Testis (tissue), 2 donors: Measurements from ENCODE around the gene APOL5.

Experiments used
- POLR2A ChIP-seq: fragments of 450-650 bp; IDR thresholded peaks from one replicate; pipeline ENCODE4 v1.6.1; 2017; ENCODE audit warnings: antibody characterized with exemption, mild to moderate bottlenecking, moderate library complexity
- TF ChIP-seq, protein P1 (sequence below), 3 experiments: fragments of 450-650 bp in 2 of 3; fragments of 200-600 bp in 1 of 3; sonication (generic) in 1 of 3; IDR thresholded peaks; one replicate each; pipeline ENCODE4 v1.5.1; 2016 to 2019; ENCODE audit warnings: antibody characterized with exemption in 3 of 3, mild to moderate bottlenecking in 2 of 3, moderate library complexity in 1 of 3

DNA sequence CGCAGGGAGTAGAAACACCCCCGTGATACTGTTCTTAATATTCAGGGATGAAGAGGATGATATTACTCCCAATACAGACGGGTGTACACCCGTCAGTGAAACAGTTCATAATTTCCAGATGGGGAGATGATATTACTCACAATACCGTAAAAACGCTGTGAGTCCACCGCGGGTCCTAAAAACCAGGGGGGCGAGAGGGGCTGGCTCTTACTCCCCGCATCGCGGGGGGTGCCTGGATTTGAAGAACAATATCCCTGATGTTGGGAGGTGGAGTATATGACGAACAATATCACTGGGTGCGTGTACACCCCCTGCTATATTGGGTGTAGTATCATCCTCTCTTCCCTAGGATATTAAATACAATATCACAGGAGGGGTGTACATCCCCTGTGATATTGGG is 20.5 kb upstream of the APOL5 start:
- no peak for TF ChIP-seq POLR2A
- TF ChIP-seq, protein P1, sequence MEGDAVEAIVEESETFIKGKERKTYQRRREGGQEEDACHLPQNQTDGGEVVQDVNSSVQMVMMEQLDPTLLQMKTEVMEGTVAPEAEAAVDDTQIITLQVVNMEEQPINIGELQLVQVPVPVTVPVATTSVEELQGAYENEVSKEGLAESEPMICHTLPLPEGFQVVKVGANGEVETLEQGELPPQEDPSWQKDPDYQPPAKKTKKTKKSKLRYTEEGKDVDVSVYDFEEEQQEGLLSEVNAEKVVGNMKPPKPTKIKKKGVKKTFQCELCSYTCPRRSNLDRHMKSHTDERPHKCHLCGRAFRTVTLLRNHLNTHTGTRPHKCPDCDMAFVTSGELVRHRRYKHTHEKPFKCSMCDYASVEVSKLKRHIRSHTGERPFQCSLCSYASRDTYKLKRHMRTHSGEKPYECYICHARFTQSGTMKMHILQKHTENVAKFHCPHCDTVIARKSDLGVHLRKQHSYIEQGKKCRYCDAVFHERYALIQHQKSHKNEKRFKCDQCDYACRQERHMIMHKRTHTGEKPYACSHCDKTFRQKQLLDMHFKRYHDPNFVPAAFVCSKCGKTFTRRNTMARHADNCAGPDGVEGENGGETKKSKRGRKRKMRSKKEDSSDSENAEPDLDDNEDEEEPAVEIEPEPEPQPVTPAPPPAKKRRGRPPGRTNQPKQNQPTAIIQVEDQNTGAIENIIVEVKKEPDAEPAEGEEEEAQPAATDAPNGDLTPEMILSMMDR (IDR thresholded peaks at IDR 0.05): no peak
